ENCODE measurements around the gene CORT.
"Not testable (repeated sequence)": the region's sequence is repeated elsewhere in the genome, so short reads cannot be mapped to it uniquely, and the experiment has no call there.

CORT gene, protein sequence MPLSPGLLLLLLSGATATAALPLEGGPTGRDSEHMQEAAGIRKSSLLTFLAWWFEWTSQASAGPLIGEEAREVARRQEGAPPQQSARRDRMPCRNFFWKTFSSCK

DNA sequence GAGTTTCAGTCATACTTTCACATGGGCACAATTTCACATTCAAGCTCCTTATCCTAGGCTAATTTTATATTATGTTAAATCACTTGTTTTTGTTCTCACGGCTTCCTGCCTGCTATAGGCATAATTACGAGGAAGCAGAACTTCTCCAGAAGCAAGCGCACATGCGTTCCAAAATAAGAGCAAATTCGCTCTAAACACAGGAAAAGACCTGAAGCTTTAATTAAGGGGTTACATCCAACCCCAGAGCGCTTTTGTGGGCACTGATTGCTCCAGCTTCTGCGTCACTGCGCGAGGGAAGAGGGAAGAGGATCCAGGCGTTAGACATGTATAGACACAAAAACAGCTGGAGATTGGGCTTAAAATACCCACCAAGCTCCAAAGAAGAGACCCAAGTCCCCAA lies at the start of gene CORT:
TSS of gene CORT (plus strand) at position 281 of the 400 bp plus-strand sequence. CDS start 193 bp downstream, outside the sequence.
- no peak for DNase-seq (ENCODE audit: low read depth)

GRCh38 chr1:10401281-10401680 lies 48.5 kb upstream of the CORT start:
- no peak for DNase-seq (ENCODE audit: low read depth)

- no peak for DNase-seq (ENCODE audit: low read depth)
These were observed 47.0 kb upstream of the CORT start for GRCh38 chr1:10402729-10403274.

DNA sequence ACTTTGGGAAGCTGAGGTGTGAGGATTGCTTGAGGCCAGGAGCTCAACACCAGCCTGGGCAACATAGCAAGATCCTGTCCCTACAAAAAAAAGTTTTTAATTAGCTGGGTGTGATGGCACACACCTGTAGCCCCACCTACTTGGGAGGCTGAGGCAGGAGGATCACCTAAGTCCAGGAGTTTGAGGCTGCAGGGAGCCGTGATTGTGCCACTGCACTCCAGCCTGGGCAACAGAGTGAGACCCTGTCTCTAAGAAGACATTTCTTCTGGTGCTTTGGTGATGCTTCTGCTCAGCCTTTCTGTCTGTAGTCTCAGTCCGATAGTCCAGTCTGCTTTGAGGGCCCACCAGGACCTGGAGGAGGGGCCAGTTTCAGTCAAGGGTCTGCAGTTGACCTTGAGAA lies 42.6 kb upstream of the CORT start:
- DNase-seq (ENCODE audit: low read depth) = no peak

DNA sequence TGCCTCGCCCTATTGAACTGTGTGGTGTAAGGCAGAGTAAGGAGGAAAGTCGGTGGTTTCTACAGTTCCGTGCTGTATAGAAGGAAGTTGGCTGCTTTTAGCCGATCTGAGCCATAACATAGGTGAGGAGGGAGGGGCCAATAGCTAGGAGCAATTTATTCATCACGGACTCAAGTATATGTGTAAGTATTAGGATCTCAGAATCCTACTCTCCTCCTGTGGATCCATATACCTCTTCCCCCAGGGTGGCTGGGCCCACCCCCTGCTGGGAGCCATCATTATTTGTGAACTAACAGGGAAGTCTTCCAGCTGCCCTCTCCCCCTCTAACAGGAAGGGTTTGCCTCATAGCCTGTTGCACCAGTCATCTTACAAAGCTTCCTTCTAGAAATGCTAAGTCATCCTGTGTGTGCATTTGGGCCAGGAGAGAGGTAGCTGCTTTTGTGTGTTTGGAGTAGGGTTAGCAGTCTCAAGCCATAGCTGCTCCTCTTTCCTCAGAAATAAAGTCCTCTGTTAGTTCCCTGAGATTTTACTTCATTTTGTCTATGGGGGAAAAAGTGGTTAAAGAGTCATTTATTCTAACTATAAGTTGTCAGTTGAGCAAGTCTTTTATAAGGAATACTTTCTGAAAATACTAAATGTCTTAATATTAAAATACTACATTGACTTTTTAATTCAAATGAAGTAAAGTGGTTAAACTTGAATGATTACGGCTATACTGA lies 34.5 kb upstream of the CORT start:
- DNase-seq (ENCODE audit: low read depth) = no peak

GRCh38 chr1:10415967-10416366 lies 33.9 kb upstream of the CORT start:
- not testable (repeated sequence) for DNase-seq (ENCODE audit: low read depth)

DNA sequence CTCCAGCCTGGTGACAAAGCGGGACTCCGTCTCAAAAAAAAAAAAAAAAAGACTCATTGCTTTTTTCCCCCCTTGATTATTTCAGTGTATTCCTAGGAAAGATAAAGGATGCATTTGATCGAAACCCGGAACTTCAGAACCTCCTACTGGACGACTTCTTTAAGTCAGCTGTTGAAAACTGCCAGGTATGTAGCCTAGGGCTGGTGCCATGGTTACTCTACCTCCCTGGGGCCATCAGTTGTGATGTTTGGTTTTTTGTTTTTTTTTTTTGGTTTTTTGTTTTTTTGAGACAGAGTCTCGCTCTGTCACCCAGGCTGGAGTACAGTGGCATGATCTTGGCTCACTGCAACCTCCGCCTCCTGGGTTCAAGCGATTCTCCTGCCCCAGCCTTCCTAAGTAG lies 31.1 kb upstream of the CORT start:
- DNase-seq (ENCODE audit: low read depth) = not testable (repeated sequence)

DNA sequence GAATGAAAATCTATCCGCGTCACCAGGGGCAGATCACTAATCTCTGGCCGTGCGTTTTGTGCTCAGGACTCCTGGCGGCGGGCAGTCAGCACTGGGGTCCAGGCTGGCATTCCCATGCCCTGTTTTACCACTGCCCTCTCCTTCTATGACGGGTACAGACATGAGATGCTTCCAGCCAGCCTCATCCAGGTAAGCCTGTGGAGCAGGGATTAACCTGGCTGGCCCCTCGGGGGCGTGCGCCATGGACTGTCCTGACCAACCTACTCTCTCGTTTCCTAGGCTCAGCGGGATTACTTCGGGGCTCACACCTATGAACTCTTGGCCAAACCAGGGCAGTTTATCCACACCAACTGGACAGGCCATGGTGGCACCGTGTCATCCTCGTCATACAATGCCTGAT lies 30.5 kb upstream of the CORT start:
- no peak for DNase-seq (ENCODE audit: low read depth)

- DNase-seq (ENCODE audit: low read depth) = no peak
These were observed 28.2 kb upstream of the CORT start for GRCh38 chr1:10421637-10422036.

GRCh38 chr1:10424034-10424433 lies 25.8 kb upstream of the CORT start:
- no peak for DNase-seq (ENCODE audit: low read depth)

DNA sequence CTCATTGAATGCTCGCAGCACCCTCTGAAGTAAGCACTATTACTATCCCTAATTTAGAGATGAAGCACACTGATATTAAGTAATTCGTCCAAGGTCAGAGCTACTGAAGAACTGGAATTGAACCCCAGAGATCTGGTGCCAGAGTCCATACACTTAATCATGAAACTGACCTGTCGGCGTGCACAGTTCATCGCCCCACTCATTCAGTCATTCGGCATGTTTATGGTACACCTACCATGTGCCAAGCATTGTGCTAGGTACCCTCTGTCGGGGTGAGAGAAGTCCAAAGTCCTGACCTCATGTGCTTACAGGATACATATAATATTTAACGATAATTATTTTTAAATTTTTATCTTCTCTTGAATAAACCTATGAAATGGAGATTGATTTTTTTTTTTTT lies 25.2 kb upstream of the CORT start:
- no peak for DNase-seq (ENCODE audit: low read depth)

- DNase-seq (ENCODE audit: low read depth) = not testable (repeated sequence)
These were observed 23.9 kb upstream of the CORT start for GRCh38 chr1:10425826-10426534.

DNA sequence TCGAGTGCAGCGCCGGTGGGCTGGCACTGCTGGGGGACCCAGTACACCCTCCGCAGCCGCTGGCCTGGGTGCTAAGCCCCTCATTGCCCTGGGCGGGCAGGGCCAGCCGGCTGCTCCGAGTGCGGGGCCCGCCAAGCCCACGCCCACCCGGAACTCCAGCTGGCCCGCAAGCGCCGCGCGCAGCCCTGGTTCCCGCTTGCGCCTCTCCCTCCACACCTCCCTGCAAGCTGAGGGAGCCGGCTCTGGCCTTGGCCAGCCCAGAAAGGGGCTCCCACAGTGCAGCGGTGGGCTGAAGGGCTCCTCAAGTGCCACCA lies 23.3 kb upstream of the CORT start:
- DNase-seq (ENCODE audit: low read depth) = not testable (repeated sequence)

GRCh38 chr1:10428984-10429383 lies 20.8 kb upstream of the CORT start:
- DNase-seq (ENCODE audit: low read depth) = no peak

GRCh38 chr1:10429868-10430215 lies 20.0 kb upstream of the CORT start:
- DNase-seq (ENCODE audit: low read depth) = no peak

- DNase-seq (ENCODE audit: low read depth) = peak; percentile 70
These were observed 19.4 kb upstream of the CORT start, which contains the start of gene CENPS for GRCh38 chr1:10430216-10431069. TSS of gene CENPS (plus strand) at chr1:10430433. CDS start at chr1:10430518, 85 bp downstream.

- DNase-seq (ENCODE audit: low read depth) = no peak
These were observed 18.6 kb upstream of the CORT start for GRCh38 chr1:10431070-10431730.

DNA sequence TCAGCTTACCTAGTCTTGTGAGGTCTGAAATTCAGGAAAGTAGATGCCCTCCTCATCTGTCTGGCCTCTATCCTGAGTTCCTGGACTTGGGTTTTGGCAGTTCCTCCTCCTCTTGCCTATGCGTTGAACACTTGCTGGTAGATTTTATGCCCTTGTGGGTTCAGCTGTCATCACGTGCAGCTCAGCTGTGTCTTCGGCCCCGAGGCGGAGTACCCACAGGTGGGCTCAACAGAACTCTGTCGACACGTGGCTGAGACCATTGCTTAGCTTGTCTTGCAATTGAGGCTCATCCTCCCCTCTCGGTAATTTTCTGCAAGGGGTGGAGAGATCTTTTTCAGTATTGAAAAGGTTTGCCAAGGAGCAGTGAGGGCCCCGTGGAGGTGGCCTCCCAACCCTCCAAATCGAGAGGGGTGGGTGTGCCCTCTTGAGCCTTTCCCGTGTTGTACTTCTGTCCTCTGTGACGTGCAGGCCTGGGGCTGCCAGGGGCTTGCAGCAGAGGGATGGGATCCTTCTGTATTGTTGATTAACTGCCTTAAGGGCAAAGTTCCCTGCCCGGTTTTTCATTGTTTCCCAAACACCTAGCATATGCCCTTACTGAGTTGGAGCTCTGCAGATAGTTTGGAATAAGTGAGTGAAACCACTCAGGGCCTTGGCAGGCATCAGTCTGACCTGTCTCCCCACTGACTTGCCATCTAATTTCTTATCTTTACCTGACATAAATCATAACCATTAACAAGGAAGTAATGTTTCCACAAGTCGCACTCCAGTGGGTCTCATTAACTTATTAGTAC lies 16.7 kb upstream of the CORT start:
- no peak for DNase-seq (ENCODE audit: low read depth)

GRCh38 chr1:10433790-10434189 lies 16.0 kb upstream of the CORT start:
- DNase-seq (ENCODE audit: low read depth) = no peak

DNA sequence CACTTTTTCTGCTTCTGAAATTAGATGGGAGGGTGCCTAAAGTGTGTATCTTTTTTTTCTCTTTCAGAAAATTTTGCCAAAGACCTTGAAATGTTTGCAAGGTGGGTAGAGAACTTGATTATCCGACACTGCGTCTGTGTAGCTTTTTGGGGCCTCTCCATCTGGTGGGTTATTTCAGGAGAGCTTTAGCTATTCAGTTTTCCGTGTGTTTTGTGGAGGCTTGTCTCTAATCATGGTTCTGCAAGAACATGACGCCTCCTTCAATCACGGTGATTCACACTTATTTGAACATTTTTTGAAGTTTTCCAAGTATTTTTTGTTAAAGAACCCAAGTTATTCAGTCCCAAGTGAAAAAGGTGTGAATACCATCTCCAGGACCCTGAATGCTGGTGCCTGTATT lies 15.2 kb upstream of the CORT start:
- DNase-seq (ENCODE audit: low read depth) = no peak

DNA sequence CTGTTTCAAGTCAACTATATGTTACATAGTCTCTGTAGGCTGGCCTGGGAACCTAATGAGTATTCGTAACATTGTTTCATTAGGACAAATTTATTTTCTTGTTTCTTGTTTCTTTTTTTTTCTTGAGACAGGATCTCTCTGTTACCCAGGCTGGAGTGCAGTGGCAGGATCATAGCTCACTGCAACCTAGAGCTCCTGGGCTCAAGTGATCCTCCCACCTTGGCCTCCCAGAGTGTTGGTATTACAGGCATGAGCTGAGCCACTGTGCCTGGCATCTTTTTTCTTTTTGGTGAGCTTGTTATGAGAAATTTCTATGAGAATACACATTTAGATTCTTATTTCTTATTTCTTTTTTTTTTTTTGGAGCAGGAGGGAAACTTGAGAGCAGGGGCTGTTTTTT lies 12.8 kb upstream of the CORT start:
- no peak for DNase-seq (ENCODE audit: low read depth)
